GM12891 (cell line): ENCODE measurements around the gene CERS6.

Experiments used
- POLR2A ChIP-seq: IDR thresholded peaks from 2 replicates; pipeline ENCODE4 v1.6.1; 2011; ENCODE audit warnings: low read depth, low read length, control low read depth
- POLR2AphosphoS5 ChIP-seq: IDR thresholded peaks from 2 replicates; pipeline ENCODE4 v1.6.1; 2011; ENCODE audit warnings: low read depth, low read length, control low read depth
- SPI1 ChIP-seq: IDR thresholded peaks from 2 replicates; pipeline ENCODE4 v1.6.1; 2011; ENCODE audit warnings: low read depth, low read length, control low read depth
- TAF1 ChIP-seq: IDR thresholded peaks from 2 replicates; pipeline ENCODE4 v1.6.1; 2011; ENCODE audit warnings: low read depth, low read length, control low read depth

- TF ChIP-seq POLR2A, result no peak
- no peak for TF ChIP-seq POLR2AphosphoS5
- no peak for TF ChIP-seq TAF1
- TF ChIP-seq SPI1, result no peak
Observed at GRCh38 chr2:168666339-168666738, 210.3 kb downstream of the CERS6 start.
